Ectodermal cell (in vitro differentiated cells): ENCODE data around the gene SLC12A8.

Source experiments
- H3K27ac ChIP-seq: 2 replicates; pipeline ENCODE4 v1.7.0; 2013; ENCODE audit warnings: mild to moderate bottlenecking, low read depth, low read length; ENCODE audit not compliant: insufficient read depth, poor library complexity, severe bottlenecking
- H3K27me3 ChIP-seq: 2 replicates; pipeline ENCODE4 v1.7.0; 2013; ENCODE audit warnings: mild to moderate bottlenecking, low read length; ENCODE audit not compliant: insufficient read depth, control insufficient read depth, poor library complexity, severe bottlenecking
- H3K36me3 ChIP-seq: one replicate; pipeline ENCODE4 v1.7.0; 2013; ENCODE audit warnings: low read length; ENCODE audit not compliant: control insufficient read depth, insufficient read depth
- H3K4me1 ChIP-seq: one replicate; pipeline ENCODE4 v1.7.0; 2013; ENCODE audit warnings: low read length; ENCODE audit not compliant: control insufficient read depth, insufficient read depth
- H3K4me3 ChIP-seq: 2 replicates; pipeline ENCODE4 v1.7.0; 2013; ENCODE audit warnings: low read depth, low read length, control low read depth; ENCODE audit not compliant: insufficient read depth
- H3K9me3 ChIP-seq: 2 replicates; pipeline ENCODE4 v1.7.0; 2013; ENCODE audit warnings: mild to moderate bottlenecking, low read length, moderate library complexity; ENCODE audit not compliant: control insufficient read depth
- WGBS, 2 experiments: methylation state at CpG; one replicate each; pipeline ENCODE4 v1.1.7; 2013; ENCODE audit warnings: missing lambda C conversion rate in 2 of 2; 5-methylcytosine and 5-hydroxymethylcytosine counted together

SLC12A8 gene

GRCh38 chr3:125132815-125133214 is 79.7 kb downstream of the SLC12A8 start:
- Histone ChIP-seq H3K9me3 (no peaks in the 10 kb centered on the region), H3K4me3 (no peak overlapping the region), H3K27me3 (no peaks in the 10 kb centered on the region), H3K27ac (no peak overlapping the region), H3K4me1 (peaks cover 24% of the 10 kb centered on the region), H3K36me3 (no peaks in the 10 kb centered on the region)
- 91 to 93% methylated on average over 2 of the region's 2 CpGs for WGBS, 2 experiments

GRCh38 chr3:125129512-125129997 is 83.0 kb downstream of the SLC12A8 start:
- H3K27ac ChIP-seq: peak overlapping the region; percentile 62
- H3K4me3 ChIP-seq: no peak overlapping the region
- WGBS, 2 experiments: 52 to 60% methylated on average over 9 to 10 of the region's 10 CpGs

GRCh38 chr3:125128861-125129501 is 83.6 kb downstream of the SLC12A8 start:
- H3K27ac ChIP-seq: no peak overlapping the region
- WGBS, 2 experiments: 83 to 84% methylated on average over 3 of the region's 3 CpGs
- no peaks in the 10 kb centered on the region for H3K27me3 ChIP-seq
- no peaks in the 10 kb centered on the region for H3K9me3 ChIP-seq
- H3K36me3 ChIP-seq: no peaks in the 10 kb centered on the region
- peaks cover 19% of the 10 kb centered on the region for H3K4me1 ChIP-seq
- no peak overlapping the region for H3K4me3 ChIP-seq

More at GRCh38 chr3:125129512-125129997, 83.0 kb downstream of the SLC12A8 start:
- Histone ChIP-seq H3K9me3 (no peaks in the 10 kb centered on the region), H3K36me3 (no peaks in the 10 kb centered on the region), H3K4me1 (peaks cover 19% of the 10 kb centered on the region), H3K27me3 (no peaks in the 10 kb centered on the region)

GRCh38 chr3:125126323-125126722 is 86.2 kb downstream of the SLC12A8 start:
- Histone ChIP-seq H3K4me1 (peaks cover 33% of the 10 kb centered on the region), H3K27me3 (no peaks in the 10 kb centered on the region), H3K36me3 (no peaks in the 10 kb centered on the region), H3K9me3 (no peaks in the 10 kb centered on the region), H3K4me3 (no peak overlapping the region), H3K27ac (no peak overlapping the region)
- WGBS, 2 experiments: 93 to 95% methylated on average over 2 of the region's 2 CpGs

DNA sequence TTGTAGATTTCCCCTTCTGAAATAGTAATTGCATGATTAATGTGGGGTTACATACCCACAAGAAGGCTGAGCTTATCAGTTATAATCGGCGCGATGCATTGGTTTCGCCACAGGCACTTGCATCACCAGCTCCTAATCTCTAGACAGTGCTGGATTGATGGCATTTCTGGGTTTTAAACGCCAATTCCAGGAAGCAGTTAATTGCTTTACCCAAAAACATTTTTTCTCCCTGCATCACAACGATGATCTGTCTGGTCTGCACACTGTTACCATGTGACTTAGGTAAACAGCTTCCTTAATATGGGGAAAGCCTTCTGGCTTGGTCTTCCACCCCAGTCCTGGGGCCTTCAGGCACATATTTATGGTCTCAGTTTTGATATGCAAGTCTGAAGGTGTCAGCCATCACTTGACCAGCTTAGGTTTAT is 86.7 kb downstream of the SLC12A8 start:
- 95 to 96% methylated on average over 6 of the region's 6 CpGs for WGBS, 2 experiments
- Histone ChIP-seq H3K27ac (no peak overlapping the region), H3K9me3 (no peaks in the 10 kb centered on the region), H3K4me1 (peaks cover 36% of the 10 kb centered on the region), H3K27me3 (no peaks in the 10 kb centered on the region), H3K36me3 (no peaks in the 10 kb centered on the region), H3K4me3 (no peak overlapping the region)

- peaks cover 37% of the 10 kb centered on the region for H3K4me1 ChIP-seq
- no peaks in the 10 kb centered on the region for H3K9me3 ChIP-seq
- H3K27me3 ChIP-seq: peaks cover 5% of the 10 kb centered on the region
- WGBS, 2 experiments: 87 to 89% methylated on average over 10 of the region's 10 CpGs
- H3K36me3 ChIP-seq: no peaks in the 10 kb centered on the region
- no peak overlapping the region for H3K4me3 ChIP-seq
- H3K27ac ChIP-seq: no peak overlapping the region
Measured at GRCh38 chr3:125123451-125124305, 88.9 kb downstream of the SLC12A8 start.

DNA sequence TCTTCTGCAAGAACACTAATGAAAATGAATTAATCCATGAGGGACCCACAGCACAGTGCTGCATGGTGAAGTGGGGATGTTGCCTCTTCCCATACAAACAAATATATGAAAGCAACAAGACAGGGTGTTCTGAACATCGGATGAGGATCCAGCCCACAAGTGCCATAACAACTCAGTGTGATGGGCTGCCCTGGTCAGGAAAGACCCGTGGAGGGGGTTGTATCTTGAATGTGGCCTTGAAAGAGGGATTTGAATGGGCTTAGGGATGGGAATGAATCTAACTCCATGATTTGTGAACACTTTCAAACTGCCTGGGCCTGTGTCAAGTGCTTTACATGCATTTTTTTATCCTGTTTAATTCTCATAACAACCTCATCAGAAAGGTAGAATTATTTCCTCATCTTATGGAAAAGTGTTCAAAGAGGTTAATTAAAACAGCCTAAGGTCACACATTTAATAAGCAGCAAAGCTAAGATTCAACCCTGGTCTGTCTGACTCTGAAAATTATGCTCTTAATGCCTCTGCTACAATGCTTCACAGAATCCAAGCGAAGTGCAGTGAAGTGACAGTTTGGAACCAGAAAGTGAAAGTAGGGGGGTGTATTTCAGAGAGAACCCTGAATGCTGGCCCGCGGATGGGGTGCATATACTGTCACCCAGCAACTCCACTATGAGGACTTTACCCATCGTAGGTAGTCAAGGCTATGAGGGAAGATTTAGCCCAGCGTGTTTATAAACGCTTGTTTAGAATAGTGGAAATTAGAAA is 91.1 kb downstream of the SLC12A8 start:
- Histone ChIP-seq H3K27me3 (peaks cover 5% of the 10 kb centered on the region), H3K4me3 (peak overlapping the region; percentile 20), H3K27ac (no peak overlapping the region), H3K36me3 (no peaks in the 10 kb centered on the region), H3K4me1 (peaks cover 42% of the 10 kb centered on the region), H3K9me3 (no peaks in the 10 kb centered on the region)
- 71 to 72% methylated on average over 8 of the region's 8 CpGs for WGBS, 2 experiments

DNA sequence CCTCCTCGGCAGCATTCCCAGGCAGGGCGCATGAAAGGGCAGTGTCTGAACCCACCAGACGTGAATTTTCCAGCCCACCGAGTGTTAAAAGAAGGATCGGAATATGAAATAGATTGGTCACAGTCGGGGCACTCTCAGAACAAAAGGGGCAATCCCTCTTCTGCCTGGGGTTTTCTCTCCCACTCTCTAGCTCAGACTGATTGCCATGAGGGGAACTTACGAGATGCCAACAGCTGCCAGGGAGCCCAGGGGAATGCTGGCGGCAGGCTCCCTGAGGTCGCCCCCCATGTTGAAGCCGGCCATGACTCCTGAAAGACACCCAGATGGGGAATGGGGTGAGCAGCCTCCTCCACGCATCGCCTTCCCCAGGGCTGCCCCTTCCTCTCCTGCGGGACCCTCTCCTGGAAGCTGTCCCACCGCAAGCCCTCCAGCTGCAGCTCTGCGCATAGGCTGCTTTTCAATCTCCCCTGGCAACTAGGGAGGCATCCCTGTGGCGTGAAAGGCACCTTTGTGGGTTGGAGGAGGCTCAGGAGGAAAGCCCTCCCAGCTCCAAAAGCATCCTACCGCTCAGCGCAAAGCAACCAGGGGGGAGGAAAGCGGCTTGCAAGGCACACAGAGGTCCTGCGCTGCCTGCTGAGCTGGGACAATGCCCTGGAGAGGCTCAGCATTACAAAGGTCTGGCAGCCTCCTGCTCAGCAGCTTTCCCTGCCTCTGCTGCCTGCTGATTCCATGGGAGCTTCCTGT is 92.0 kb downstream of the SLC12A8 start:
- Histone ChIP-seq H3K27ac (peak overlapping the region; percentile 72), H3K27me3 (peaks cover 5% of the 10 kb centered on the region), H3K36me3 (no peaks in the 10 kb centered on the region), H3K4me3 (peak overlapping the region; percentile 20), H3K9me3 (no peaks in the 10 kb centered on the region), H3K4me1 (peaks cover 50% of the 10 kb centered on the region)
- WGBS, 2 experiments: 0 to 1% methylated on average over 20 of the region's 20 CpGs

DNA sequence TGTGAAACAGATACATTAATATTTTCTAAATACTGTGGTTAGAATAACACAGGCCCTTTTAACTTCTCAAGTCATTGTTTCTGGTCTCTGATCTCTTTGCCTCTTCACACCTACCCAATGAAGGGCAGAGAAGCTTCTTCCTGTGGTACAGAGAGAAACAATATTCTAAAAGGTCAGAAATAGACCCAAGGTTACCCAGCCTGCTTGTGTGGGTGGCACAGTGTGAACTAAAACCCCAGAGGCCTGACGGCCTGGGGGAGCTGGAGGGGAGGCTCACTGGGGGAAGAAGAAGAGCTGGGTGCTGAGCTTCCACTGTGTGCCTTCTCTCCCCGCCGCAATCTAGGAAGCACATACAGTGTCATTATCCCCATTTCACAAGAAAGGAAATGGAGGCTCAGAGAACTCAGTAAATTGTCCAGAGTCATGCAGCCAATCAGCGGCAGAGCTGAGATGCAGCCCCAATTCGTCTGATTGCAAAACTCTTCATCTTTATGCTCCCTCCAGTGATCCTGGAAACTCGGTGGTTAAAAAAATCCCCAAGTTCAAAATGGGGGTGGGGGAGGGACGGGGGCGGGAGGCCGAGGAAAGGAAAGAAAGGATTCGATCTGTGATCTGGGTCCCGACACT is 92.7 kb downstream of the SLC12A8 start:
- Histone ChIP-seq H3K4me1 (peaks cover 52% of the 10 kb centered on the region), H3K9me3 (no peaks in the 10 kb centered on the region), H3K4me3 (peak overlapping the region; percentile 20), H3K27me3 (peaks cover 5% of the 10 kb centered on the region), H3K27ac (no peak overlapping the region), H3K36me3 (no peaks in the 10 kb centered on the region)
- WGBS, 2 experiments: 12 to 15% methylated on average over 11 of the region's 11 CpGs
